SKM-1 (cell line): Measurements from ENCODE around the gene PEX26.
"Not testable (repeated sequence)": the region's sequence is repeated elsewhere in the genome, so short reads cannot be mapped to it uniquely, and the experiment has no call there.

Experiments
- DNase-seq: peaks from one replicate; lab custom pipeline; 2025; ENCODE audit not compliant: unreplicated experiment; lab: John Stamatoyannopoulos, UW

The PEX26 gene

GRCh38 chr22:18070556-18071306 lies 7.1 kb upstream of the PEX26 start:
- DNase-seq, result no peak

GRCh38 chr22:18071307-18071967 lies 6.4 kb upstream of the PEX26 start:
- DNase-seq, result not testable (repeated sequence)

- DNase-seq, result no peak
Measured at GRCh38 chr22:18071968-18072310, 5.9 kb upstream of the PEX26 start.

GRCh38 chr22:18073467-18073866 lies 4.3 kb upstream of the PEX26 start:
- DNase-seq, result no peak

- DNase-seq, result not testable (repeated sequence)
Measured at GRCh38 chr22:18073927-18074326, 3.9 kb upstream of the PEX26 start.

GRCh38 chr22:18075101-18075719 lies 2.6 kb upstream of the PEX26 start:
- DNase-seq, result no peak

- DNase-seq, result peak; percentile 63
Measured at GRCh38 chr22:18075720-18076497, 1.9 kb upstream of the PEX26 start.

- no peak for DNase-seq
Measured at GRCh38 chr22:18077087-18077638, 627 bp upstream of the PEX26 start.

- DNase-seq, result no peak
Measured at GRCh38 chr22:18078329-18079041, 695 bp downstream of the PEX26 start.

GRCh38 chr22:18079706-18080233 lies 2.0 kb downstream of the PEX26 start:
- no peak for DNase-seq

- DNase-seq, result no peak
Measured at GRCh38 chr22:18081416-18081815, 3.6 kb downstream of the PEX26 start.

GRCh38 chr22:18082467-18082866 lies 4.7 kb downstream of the PEX26 start:
- DNase-seq, result no peak

GRCh38 chr22:18083406-18083805 lies 5.6 kb downstream of the PEX26 start:
- no peak for DNase-seq

- no peak for DNase-seq
Measured at GRCh38 chr22:18085188-18085587, 7.4 kb downstream of the PEX26 start.

- no peak for DNase-seq
Measured at GRCh38 chr22:18087350-18087855, 9.6 kb downstream of the PEX26 start.

GRCh38 chr22:18088825-18089568 lies 11.2 kb downstream of the PEX26 start:
- no peak for DNase-seq

GRCh38 chr22:18090286-18090685 lies 12.5 kb downstream of the PEX26 start:
- DNase-seq, result no peak

- DNase-seq, result no peak
Measured at GRCh38 chr22:18091478-18091877, 13.7 kb downstream of the PEX26 start.

- DNase-seq, result no peak
Measured at GRCh38 chr22:18091916-18092526, 14.2 kb downstream of the PEX26 start.
